HG03280 (cell line): ENCODE data around the gene NRCAM.

ENCODE experiments used
- ATAC-seq: cut with Tn5 transposase; IDR thresholded peaks from one replicate; pipeline ENCODE4 v1.9.1; 2021; ENCODE audit warnings: mild to moderate bottlenecking, moderate library complexity; ENCODE audit not compliant: unreplicated experiment

Gene NRCAM

GRCh38 chr7:108313086-108313485 lies 143.2 kb downstream of the NRCAM start:
- ATAC-seq: no peak

GRCh38 chr7:108311446-108312168 lies 144.6 kb downstream of the NRCAM start:
- ATAC-seq: no peak

GRCh38 chr7:108310351-108310750 lies 145.9 kb downstream of the NRCAM start:
- ATAC-seq: no peak

- ATAC-seq: no peak
Measured at GRCh38 chr7:108308903-108309302, 147.3 kb downstream of the NRCAM start.

GRCh38 chr7:108308276-108308675 lies 148.0 kb downstream of the NRCAM start:
- ATAC-seq: no peak

GRCh38 chr7:108307595-108307994 lies 148.6 kb downstream of the NRCAM start:
- no peak for ATAC-seq

- no peak for ATAC-seq
Measured at GRCh38 chr7:108307194-108307593, 149.0 kb downstream of the NRCAM start.

GRCh38 chr7:108303332-108303731 lies 152.9 kb downstream of the NRCAM start:
- ATAC-seq: no peak

GRCh38 chr7:108301387-108301786 lies 154.8 kb downstream of the NRCAM start:
- no peak for ATAC-seq

GRCh38 chr7:108299251-108299973 lies 156.8 kb downstream of the NRCAM start:
- ATAC-seq: no peak

- ATAC-seq: no peak
Measured at GRCh38 chr7:108296911-108297310, 159.3 kb downstream of the NRCAM start.

GRCh38 chr7:108294595-108294994 lies 161.6 kb downstream of the NRCAM start:
- peak; percentile 91 for ATAC-seq

- no peak for ATAC-seq
Measured at GRCh38 chr7:108293149-108293612, 163.1 kb downstream of the NRCAM start.

- no peak for ATAC-seq
Measured at GRCh38 chr7:108292541-108292940, 163.7 kb downstream of the NRCAM start.

- no peak for ATAC-seq
Measured at GRCh38 chr7:108291791-108292440, 164.3 kb downstream of the NRCAM start.

GRCh38 chr7:108291152-108291508 lies 165.1 kb downstream of the NRCAM start:
- ATAC-seq: no peak

- no peak for ATAC-seq
Measured at GRCh38 chr7:108290459-108291151, 165.6 kb downstream of the NRCAM start.

- ATAC-seq: no peak
Measured at GRCh38 chr7:108289852-108290251, 166.4 kb downstream of the NRCAM start.

GRCh38 chr7:108287857-108288256 lies 168.4 kb downstream of the NRCAM start:
- no peak for ATAC-seq

GRCh38 chr7:108286290-108286904 lies 169.8 kb downstream of the NRCAM start:
- ATAC-seq: no peak

GRCh38 chr7:108285778-108286177 lies 170.5 kb downstream of the NRCAM start:
- no peak for ATAC-seq
